ENCODE data around the gene LAG3.

LAG3 gene

DNA sequence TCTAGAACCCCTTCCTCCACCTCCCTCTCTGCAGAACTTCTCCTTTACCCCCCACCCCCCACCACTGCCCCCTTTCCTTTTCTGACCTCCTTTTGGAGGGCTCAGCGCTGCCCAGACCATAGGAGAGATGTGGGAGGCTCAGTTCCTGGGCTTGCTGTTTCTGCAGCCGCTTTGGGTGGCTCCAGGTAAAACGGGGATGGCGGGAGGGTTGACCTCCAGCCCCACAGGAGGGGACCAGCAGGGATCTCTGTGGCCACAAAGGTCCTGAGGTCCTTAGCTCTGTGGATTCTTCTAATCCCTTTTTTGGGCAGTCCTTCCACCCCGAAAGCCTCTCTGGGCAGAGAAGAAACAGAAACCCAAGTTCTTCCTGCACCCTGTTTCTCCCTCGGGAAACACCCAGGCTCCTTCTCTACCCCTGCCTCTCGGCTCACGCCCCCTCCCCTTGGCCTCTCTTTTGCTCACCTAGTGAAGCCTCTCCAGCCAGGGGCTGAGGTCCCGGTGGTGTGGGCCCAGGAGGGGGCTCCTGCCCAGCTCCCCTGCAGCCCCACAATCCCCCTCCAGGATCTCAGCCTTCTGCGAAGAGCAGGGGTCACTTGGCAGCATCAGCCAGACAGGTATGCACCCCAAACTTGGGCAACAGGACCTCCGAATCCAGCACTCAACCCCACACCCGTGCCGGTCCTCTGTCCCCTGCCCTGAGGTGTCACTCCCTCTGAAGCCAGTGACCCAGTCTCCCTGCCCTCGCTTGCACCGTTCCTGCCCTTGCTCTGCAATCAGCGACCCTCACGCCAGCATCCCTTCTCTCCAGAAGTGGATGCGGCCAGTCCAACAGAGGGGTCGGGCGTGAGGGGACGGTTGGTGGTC, 638 bp downstream of the LAG3 start:
- no peak for DNase-seq

DNA sequence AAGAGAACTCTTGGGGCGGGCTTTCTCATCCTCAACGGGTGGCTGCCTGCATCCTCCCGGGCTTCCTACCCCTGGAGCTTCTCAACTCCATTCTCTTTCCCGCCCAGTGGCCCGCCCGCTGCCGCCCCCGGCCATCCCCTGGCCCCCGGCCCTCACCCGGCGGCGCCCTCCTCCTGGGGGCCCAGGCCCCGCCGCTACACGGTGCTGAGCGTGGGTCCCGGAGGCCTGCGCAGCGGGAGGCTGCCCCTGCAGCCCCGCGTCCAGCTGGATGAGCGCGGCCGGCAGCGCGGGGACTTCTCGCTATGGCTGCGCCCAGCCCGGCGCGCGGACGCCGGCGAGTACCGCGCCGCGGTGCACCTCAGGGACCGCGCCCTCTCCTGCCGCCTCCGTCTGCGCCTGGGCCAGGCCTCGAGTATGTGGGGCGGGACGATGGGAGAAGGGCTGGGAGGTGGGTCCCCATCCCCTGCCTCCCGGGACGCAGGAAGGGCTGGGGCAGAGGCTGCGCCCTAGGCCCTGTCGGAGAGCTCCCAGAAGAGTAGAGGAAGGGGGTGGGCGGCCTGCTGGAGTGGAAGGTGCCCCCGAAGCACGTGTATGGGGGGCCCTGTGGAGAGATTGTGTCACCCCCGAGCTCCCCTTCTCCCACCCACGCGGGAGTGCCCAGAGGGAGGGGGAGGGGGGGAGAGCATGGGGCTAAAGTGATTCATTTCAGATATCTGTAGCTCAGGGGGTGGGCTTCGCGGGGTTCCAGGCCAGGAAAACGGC, 1.5 kb downstream of the LAG3 start:
- no peak for DNase-seq

DNA sequence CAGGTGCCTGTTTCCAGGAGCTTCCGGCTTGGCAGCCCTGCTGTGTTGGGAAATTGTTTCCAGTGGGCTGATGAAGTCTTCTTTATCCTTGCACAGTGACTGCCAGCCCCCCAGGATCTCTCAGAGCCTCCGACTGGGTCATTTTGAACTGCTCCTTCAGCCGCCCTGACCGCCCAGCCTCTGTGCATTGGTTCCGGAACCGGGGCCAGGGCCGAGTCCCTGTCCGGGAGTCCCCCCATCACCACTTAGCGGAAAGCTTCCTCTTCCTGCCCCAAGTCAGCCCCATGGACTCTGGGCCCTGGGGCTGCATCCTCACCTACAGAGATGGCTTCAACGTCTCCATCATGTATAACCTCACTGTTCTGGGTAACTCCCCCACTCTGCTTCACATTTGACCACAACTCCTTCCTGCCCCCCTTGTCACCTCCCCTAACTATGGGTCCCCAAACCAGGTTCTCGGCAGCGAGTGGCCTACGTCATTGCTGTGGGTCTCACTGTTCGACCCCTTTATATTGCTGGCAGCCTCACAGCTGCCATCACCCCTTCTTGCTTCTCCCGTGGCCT, 2.3 kb downstream of the LAG3 start:
- DNase-seq, result no peak

DNA sequence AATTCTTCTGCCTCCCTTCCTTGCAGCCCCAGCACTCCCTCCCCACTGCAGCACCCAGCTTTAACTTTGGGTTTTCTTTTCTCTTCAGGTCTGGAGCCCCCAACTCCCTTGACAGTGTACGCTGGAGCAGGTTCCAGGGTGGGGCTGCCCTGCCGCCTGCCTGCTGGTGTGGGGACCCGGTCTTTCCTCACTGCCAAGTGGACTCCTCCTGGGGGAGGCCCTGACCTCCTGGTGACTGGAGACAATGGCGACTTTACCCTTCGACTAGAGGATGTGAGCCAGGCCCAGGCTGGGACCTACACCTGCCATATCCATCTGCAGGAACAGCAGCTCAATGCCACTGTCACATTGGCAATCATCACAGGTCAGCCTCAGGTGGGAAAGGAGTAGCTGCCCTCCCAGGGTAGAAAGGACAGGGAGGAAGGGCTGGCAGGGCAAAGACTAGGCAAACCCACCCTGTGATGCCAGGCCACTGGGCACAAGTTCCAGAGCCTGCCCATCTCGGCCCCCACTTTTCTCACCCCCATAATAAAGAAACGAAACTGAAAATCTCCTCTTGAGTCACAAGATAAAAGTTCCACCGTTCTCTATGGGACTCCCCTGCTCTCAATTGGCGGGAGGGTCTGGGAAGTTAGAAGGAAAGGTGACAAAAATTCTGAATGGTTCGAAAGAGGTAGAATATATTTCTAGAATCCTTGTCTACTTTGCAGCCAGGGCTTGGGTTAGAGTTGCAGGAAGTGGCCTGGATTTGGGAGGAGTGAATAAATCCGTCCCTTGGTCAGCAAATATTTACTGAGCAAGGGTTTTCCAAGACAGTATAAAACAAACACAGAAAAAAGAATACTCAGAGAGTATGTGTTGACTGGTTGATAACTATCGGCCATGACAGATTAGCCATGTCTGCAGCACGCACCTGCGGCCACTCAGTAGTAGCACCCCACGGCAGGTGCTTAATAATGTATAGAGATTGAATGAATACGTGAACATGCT, 3.2 kb downstream of the LAG3 start:
- no peak for DNase-seq

DNA sequence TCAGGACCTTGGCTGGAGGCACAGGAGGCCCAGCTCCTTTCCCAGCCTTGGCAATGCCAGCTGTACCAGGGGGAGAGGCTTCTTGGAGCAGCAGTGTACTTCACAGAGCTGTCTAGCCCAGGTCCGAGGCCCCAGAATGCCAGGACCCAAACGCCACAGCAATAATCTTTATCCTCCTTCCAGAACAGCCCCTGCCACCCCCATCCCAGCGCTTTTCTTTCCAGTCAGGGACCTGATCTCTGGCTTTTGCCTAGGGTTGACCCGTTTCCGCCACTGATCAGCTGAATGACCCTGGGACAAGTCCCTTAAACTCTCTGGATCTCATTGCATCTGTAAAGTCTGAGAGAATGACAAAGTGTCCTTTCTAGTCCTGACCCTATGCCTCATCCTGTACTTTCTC, 5.1 kb downstream of the LAG3 start:
- DNase-seq, result no peak

DNA sequence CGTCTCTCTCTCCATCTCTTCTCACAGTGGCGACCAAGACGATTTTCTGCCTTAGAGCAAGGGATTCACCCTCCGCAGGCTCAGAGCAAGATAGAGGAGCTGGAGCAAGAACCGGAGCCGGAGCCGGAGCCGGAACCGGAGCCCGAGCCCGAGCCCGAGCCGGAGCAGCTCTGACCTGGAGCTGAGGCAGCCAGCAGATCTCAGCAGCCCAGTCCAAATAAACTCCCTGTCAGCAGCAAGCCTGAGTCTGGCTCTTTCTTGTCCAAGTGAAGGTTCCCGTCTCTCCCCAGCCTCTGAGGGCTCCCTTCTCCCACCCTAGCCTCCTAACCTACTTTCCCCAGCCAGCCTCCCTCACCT, 5.9 kb downstream of the LAG3 start:
- no peak for DNase-seq

DNA sequence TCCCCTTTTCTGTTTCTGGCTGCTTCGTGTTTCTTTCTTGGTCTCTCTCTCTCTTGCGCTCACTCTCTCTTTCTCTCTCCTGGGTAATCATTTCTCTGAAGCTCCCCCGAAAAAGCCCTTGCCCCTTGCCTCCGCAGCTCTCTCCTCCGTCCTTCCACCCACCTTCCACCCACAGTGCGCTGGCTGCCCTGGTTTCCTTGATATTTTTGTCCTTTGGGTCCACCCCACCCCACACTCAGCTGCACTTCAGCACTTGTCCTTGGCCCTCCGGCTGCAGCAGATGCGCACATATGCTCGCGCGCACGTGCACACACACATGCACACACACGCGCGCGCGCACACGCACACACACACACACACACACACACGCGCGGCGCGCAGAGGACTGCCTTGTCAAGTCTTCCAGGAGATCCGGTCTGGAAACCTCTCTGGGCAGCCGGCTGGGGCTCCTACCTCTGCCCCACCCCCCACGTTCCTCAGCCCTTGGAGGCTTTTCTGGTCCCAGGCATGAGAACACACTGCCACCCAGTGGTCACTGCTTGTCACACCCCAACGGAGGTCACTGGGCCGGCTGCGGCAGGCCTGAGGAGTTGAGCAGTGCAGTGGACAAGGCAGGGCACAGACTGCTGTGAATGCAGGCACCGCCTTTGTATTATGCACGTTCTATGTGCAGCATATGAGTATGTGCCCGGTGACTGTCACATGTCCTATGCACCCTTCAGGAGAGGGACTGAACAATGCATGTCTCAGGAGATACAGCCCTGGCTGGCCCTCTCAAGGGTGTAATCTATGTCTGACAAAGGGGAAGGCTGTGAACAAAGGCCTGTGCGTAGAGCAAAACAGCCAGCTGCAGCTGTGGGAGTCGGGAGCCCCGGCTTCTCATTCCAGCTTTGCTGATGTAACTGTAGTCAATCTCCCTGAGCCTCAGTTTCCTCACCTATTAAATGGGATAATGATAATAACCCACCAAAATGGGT, 6.5 kb downstream of the LAG3 start:
- peak; percentile 55 for DNase-seq

DNA sequence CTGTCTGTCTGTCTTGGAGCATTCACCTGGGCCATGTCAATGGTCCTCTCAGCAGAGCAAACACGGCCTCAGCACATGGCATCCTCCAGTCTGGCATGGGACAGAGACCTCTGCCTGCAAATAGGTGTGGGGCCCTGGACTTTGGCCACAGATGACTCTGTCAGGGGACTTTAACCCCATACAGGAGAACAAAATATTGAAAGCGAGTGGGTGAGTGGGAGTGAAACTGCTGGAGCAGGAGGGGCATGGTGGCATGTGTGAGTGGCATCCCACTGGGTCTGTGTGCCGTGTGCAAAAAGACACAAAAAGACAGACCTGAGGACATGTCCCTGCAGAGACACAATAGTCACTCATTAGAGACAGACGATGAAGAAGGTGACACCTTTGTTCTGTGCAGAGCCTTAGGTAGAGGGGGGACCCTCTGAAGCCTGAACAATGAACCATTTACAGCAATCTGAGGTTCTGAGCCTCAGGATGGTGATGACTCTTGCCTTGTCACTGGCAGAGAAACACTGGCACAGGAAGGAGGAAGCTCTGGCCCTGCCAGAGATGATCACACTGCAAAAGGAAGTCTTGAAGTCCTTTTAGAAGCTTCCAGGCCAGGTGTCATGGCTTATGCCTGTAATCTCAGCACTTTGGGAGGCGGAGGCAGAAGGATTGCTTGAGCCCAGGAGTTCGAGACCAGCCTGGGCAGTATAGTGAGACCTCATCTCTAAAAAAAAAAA, 7.5 kb downstream of the LAG3 start:
- DNase-seq, result no peak

DNA sequence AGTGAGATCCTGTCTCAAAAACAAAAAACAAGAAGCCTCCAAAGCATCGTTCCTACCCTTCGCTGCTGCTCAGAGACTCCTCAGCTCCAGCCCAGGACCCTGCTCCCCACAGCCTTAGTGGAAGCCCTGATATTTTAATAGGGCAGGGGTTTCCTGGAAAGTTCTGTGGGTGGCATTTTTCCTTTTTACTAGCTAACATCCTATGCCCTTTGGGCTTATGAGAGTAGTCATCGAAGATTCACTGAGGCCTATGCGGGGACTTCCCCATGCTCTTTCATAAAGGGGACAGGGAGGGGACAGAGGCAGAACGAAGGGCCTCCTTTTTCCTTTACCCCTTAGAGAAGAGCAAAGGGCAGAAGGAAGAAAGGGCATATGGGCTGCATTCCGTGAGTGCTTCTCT, 8.3 kb downstream of the LAG3 start:
- DNase-seq, result no peak

DNA sequence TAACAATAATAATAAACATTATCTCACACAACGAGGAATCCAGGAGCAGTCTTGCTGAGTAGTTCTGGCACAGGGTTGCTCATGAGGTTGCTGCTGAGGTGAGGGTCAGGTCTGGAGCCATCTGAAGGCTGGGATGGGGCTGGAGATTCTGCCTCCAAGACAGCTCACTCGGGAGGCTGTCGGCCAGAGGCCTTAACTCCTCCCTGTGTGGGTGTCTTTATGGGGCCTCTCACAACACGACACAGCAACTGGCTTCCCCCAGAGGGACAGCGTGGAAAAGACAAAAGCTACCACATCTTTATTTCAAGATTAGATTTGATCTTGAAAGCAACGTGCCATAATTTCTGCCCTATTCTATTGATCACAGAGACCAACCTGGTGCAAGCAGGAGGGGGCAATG, 9.8 kb downstream of the LAG3 start:
- DNase-seq, result no peak

DNA sequence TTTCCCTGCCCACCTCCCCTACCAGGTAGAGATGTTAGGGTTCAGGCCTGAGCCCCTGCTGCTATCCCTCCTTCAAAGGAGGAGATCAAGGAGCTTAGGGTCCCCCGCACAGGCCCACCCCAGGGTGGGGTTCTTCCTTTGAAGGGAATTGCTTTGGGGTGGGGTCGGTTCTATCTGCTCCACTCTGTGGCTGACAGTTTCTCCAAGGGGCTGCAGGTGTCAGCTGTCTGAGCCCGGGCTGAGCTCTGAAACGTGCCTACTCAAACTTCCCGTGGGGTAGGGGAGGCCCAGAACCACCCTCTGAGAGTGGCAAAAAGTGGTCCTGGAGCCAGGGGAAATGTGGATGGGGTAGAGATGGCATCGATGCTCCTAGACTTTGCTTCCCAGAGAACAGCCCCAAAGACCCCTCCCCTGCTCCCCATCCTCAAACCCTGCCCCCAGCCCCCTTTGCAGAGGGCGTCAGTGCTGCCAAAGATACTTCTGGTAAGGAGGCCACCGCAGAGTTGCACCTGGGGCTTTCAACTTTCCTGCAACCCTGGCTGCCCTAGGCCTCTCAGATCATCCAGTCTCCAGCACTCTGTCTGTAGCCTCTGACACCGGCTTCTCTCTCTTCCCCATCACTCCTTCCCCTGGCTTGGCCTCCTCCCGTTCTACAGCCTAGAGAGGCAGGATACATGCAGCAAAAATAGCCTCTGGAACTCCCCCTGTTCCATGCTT, 10.7 kb downstream of the LAG3 start:
- DNase-seq, result no peak

DNA sequence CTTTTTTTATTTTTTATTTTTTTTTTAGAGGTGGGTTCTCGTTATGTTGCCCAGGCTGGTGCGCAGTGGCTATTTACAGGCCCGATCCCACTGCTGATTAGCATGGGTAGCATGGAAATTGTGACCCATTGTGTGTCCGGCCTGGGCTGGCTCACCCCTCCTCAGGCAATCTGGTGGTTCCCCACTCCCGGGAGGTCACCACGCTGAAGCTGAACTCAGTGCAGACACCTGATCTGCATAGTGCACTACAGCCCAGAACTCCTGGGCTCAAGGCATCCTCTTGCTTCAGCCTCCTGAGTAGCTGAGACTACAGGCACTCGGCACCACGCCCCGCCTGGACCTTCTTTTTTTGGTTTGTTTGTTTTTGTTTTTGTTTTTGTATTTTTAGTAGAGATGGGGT, 11.5 kb downstream of the LAG3 start:
- DNase-seq, result no peak

DNA sequence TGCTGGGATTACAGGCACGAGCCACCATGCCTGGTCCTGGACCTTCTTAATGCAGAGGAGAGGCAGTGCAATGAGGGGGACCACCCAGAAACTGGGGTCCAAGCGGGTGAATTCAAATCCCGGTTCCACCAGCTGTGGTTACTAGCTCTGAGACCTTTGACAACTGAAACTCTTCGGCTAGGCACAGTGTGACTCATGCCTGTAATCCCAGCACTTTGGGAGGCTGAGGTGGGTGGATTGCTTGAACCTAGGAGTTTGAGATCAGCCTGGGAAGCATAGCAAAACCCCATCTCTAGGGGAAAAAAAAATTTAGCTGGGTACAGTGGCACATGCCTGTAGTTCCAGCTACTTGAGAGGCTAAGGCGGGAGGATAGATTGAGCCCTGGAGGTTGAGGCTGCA, 12.0 kb downstream of the LAG3 start:
- DNase-seq, result no peak

DNA sequence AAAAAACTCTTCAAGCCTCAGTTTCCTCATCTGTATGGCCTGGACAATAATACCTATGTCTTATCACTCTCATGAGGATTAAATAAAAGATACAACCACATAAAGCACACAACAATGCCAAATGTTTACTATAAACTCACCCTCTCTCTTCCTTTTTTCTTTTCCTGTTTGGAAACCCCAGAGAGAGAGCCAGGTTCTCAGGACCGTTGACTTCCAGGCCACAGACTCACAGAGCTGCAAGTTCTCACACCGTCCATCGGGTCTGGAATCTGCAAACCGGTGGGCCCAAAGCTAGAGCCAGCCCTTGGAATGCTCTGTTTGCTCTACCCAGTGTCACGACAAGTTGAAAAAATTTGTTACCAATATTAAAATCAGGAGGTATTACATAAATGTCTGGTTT, 12.4 kb downstream of the LAG3 start:
- no peak for DNase-seq

DNA sequence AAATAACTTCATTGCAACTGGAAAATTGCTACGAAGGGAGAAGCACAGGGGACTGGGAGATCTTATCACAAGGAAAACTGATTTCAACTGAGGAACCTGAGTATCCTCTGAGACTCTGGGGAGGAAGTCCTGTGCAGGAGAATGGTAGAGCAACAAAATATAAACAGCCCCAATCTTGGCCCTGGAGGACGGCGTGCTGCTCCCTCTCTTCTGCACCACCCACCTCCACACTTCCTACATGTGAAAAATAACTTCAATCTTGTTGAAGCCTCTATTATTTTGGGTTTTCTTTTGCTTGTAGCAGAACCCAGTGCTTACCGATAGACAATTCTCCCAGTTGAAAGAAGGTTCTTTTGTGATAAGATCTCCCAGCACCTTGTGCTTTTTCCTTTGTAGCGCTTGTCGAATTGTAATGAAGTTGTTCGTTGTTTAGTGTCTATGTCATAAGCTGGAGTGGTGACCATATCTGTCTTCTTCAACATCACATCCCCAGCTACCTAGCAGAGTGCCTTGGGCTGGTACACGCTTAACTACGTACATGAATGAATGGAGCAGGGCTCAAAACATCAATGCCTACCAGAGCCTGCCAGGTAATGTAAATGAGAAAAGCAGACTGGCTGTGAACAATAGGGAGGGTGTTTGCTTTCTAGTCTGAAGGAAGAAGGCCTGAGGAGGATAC, 14.2 kb downstream of the LAG3 start:
- no peak for DNase-seq

DNA sequence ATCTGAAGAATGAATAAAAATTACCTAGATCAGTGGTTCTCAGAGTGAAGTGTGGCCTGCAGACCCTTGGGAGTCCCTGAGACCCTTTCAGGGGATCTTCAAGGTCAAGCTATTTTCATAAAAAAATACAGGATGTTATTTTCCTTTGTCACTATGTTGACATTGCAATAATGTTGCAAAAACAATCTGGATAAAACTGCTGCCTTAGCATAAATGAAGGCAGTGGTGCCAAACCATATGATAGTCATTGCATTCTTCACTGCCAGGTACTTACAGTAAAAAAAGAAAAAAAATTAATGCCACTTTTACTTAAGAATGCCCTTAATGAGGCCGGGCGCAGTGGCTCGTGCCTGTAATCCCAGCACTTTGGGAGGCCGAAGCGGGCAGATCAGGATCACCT, 15.0 kb downstream of the LAG3 start:
- DNase-seq, result no peak

DNA sequence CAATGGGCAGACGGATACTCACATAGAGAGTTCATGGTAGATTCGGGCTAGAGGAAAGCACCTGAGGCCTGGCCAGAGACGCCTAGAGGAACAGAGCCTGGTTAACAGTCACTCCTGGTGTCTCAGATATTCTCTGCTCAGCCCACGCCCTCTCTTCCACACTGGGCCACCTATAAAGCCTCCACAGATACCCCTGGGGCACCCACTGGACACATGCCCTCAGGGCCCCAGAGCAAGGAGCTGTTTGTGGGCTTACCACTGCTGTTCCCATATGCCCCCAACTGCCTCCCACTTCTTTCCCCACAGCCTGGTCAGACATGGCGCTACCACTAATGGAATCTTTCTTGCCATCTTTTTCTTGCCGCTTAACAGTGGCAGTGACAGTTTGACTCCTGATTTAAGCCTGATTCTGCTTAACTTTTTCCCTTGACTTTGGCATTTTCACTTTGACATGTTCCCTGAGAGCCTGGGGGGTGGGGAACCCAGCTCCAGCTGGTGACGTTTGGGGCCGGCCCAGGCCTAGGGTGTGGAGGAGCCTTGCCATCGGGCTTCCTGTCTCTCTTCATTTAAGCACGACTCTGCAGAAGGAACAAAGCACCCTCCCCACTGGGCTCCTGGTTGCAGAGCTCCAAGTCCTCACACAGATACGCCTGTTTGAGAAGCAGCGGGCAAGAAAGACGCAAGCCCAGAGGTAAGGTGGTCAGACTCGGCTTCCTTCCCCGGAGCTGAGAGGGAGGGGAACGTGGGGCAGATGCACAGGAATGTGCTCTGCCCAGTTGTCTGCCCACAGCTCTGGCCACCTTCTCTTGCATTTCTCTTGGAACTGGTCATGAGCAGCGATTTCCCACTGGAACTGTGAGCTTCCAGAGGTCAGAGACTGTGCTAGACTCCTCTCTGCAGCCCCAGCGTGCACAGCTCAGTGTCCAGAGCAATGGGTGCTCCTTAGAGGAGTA, 16.9 kb downstream of the LAG3 start, which contains the start of gene CD4:
Gene CD4 (plus strand): TSS at position 557 of the 953 bp plus-strand sequence. CDS start 10,611 bp downstream, outside the sequence.
- DNase-seq, result no peak

DNA sequence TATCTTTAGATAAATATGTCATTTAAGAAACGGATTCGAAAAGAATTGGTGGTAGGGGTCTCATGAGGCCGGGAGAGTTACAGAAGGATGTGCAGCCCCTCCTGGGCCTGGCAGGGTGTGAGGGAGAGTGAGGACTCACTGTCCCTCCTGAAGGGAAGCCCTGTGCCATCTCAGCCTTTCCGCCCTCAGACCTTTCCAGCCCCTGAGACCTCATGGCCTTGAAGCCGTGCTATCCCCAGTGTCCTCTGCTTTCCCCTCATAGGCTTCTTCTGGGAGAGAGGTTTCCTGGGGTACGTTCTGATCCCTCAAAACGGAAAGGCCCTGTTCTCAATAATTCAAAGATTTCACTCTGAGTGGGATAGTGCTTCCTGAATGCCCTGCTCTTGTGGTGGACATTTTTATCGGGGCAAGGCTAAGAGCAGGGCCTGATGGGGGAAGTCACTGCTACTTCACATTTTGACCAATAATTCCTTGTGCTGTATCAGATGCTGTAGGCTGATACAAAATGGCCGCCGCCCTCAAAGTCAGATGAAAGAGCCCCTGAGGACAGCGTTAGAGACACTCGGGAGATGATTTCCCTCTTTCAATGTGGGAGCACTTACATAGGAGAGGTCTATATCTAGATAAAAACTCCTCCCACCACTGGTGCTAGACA, 18.3 kb downstream of the LAG3 start:
- no peak for DNase-seq
